Liver (tissue), 9 donors: ENCODE data around the gene HS3ST3B1. TPM values are rescaled to one million over a fixed set of nuclear protein-coding genes. Genes with fewer than 3 reads are reported as not detected.

Source experiments
- DNase-seq: peaks from one replicate; pipeline ENCODE4 v3.0.0-alpha.2; 2017; ENCODE audit warnings: low spot score
- H3K27ac ChIP-seq, 2 donors: one replicate each; pipeline ENCODE4 v1.7.0; 2013; ENCODE audit warnings: inconsistent platforms in 2 of 2, low read length in 2 of 2, control low read depth in 1 of 2, low read depth in 1 of 2, mild to moderate bottlenecking in 1 of 2
- H3K27me3 ChIP-seq, 4 donors: one replicate each; pipeline versions ENCODE4 v1.6.1 to v1.7.0; 2013; ENCODE audit warnings: low read length in 3 of 4, inconsistent platforms in 1 of 4, mild to moderate bottlenecking in 1 of 4, moderate library complexity in 1 of 4; ENCODE audit not compliant: control insufficient read depth in 4 of 4, insufficient read depth in 4 of 4
- H3K36me3 ChIP-seq, 4 donors: one replicate each; pipeline versions ENCODE4 v1.6.1 to v1.7.0; 2013; ENCODE audit warnings: low read length in 3 of 4, mild to moderate bottlenecking in 3 of 4, low read depth in 1 of 4, moderate library complexity in 1 of 4; ENCODE audit not compliant: control insufficient read depth in 4 of 4, insufficient read depth in 3 of 4
- H3K4me1 ChIP-seq, 4 donors: one replicate each; pipeline versions ENCODE4 v1.6.1 to v1.7.0; 2013; ENCODE audit warnings: low read length in 3 of 4, mild to moderate bottlenecking in 3 of 4, moderate library complexity in 1 of 4; ENCODE audit not compliant: control insufficient read depth in 4 of 4, insufficient read depth in 4 of 4
- H3K4me3 ChIP-seq, 3 donors: one replicate each; pipeline versions ENCODE4 v1.6.1 to v1.7.0; 2013; ENCODE audit warnings: low read length in 3 of 3, control low read depth in 1 of 3, low read depth in 1 of 3, mild to moderate bottlenecking in 1 of 3
- H3K9ac ChIP-seq, 2 donors: one replicate each; pipeline ENCODE4 v1.7.0; 2013; ENCODE audit warnings: low read length in 2 of 2, mild to moderate bottlenecking in 2 of 2, moderate library complexity in 2 of 2, control low read depth in 1 of 2, low read depth in 1 of 2
- H3K9me3 ChIP-seq, 4 donors: one replicate each; pipeline versions ENCODE4 v1.6.1 to v1.7.0; 2013; ENCODE audit warnings: low read length in 3 of 4; ENCODE audit not compliant: control insufficient read depth in 4 of 4
- ATF3 ChIP-seq: IDR thresholded peaks from 2 replicates; pipeline ENCODE4 v1.6.1; 2016; ENCODE audit warnings: antibody characterized with exemption
- CTCF ChIP-seq: fragments of 150-350 bp; IDR thresholded peaks from 2 replicates; pipeline ENCODE4 v1.5.1; 2017; ENCODE audit warnings: improper control_type of control experiment, low read depth, low read length; ENCODE audit not compliant: missing input control
- EGR1 ChIP-seq, 2 donors: IDR thresholded peaks; 2 replicates each; pipeline ENCODE4 v1.6.1; 2016 to 2018; ENCODE audit warnings: antibody characterized with exemption in 2 of 2, low read depth in 2 of 2
- FOXA1 ChIP-seq: IDR thresholded peaks from 2 replicates; pipeline ENCODE4 v1.6.1; 2016; ENCODE audit warnings: antibody characterized with exemption
- FOXA2 ChIP-seq: IDR thresholded peaks from 2 replicates; pipeline ENCODE4 v1.6.1; 2016; ENCODE audit warnings: antibody characterized with exemption
- GABPA ChIP-seq, 2 donors: IDR thresholded peaks in 1 of 2; conservative IDR thresholded peaks in 1 of 2; 2 replicates each; pipeline ENCODE4 v1.6.1; 2016; ENCODE audit warnings: antibody characterized with exemption in 2 of 2, mild to moderate bottlenecking in 1 of 2, moderate library complexity in 1 of 2
- HNF4A ChIP-seq, 2 donors: conservative IDR thresholded peaks; 2 replicates each; pipeline ENCODE4 v1.6.1; 2016; ENCODE audit warnings: antibody characterized with exemption in 2 of 2, mild to moderate bottlenecking in 2 of 2
- HNF4G ChIP-seq: IDR thresholded peaks from 2 replicates; pipeline ENCODE4 v1.6.1; 2016; ENCODE audit warnings: antibody characterized with exemption
- JUND ChIP-seq, 2 donors: IDR thresholded peaks; 2 replicates each; pipeline ENCODE4 v1.6.1; 2016; ENCODE audit warnings: antibody characterized with exemption in 2 of 2
- MAX ChIP-seq: IDR thresholded peaks from 2 replicates; pipeline ENCODE4 v1.6.1; 2016; ENCODE audit warnings: antibody characterized with exemption
- RAD21 ChIP-seq, 2 donors: IDR thresholded peaks; 2 replicates each; pipeline ENCODE4 v1.6.1; 2016; ENCODE audit warnings: antibody characterized with exemption in 2 of 2, mild to moderate bottlenecking in 2 of 2
- RXRA ChIP-seq, 2 donors: IDR thresholded peaks; 2 replicates each; pipeline ENCODE4 v1.6.1; 2017 to 2018; ENCODE audit warnings: antibody characterized with exemption in 2 of 2, mild to moderate bottlenecking in 1 of 2
- SP1 ChIP-seq: IDR thresholded peaks from 2 replicates; pipeline ENCODE4 v1.6.1; 2018; ENCODE audit warnings: antibody characterized with exemption, mild to moderate bottlenecking
- TAF1 ChIP-seq: conservative IDR thresholded peaks from 2 replicates; pipeline ENCODE4 v1.6.1; 2016; ENCODE audit warnings: antibody characterized with exemption, mild to moderate bottlenecking
- YY1 ChIP-seq: IDR thresholded peaks from 2 replicates; pipeline ENCODE4 v1.6.1; 2016; ENCODE audit warnings: antibody characterized with exemption, mild to moderate bottlenecking
- ZBTB33 ChIP-seq: IDR thresholded peaks from 2 replicates; pipeline ENCODE4 v1.6.1; 2016; ENCODE audit warnings: antibody characterized with exemption
- WGBS: extraction: QIAGEN DNeasy Blood & Tissue Kit; methylation state at CpG from one replicate; pipeline ENCODE4 v1.1.7; 2013; 5-methylcytosine and 5-hydroxymethylcytosine counted together
- polyA plus RNA-seq, 2 donors: library from polyadenylated mRNA; stranded (reverse) in 1 of 2; unstranded in 1 of 2; fragments of 200-250 nt in 1 of 2; fragments of >200 nt in 1 of 2; fragmentation: Nextera tagmentation in 1 of 2; extraction: Ambion mirVana in 1 of 2; gene quantifications; one replicate each; pipeline versions ENCODE4 v1.2.1 to v1.2.3, GENCODE V29; 2013 to 2015
- total RNA-seq, 2 donors: library from RNA; depleted of rRNA; stranded (reverse); fragments of >200 nt; gene quantifications; one replicate each; pipeline ENCODE4 v1.2.3, GENCODE V29; 2014
- donor health status: healthy.
- donor health status: healthy.
- donor health status: healthy.
- donor health status: healthy.
- donor health status: healthy.

HS3ST3B1 gene
- total and polyA plus RNA-seq, 4 donors: 11.9 to 33.5 (median 22.4) TPM

- no peak for TF ChIP-seq EGR1 (IDR thresholded peaks at IDR 0.05; ENCODE audit: low read depth in 2 of 2)
Observed at GRCh38 chr17:14389681-14390080, 88.8 kb downstream of the HS3ST3B1 start (continued).

GRCh38 chr17:14393723-14394122, 92.8 kb downstream of the HS3ST3B1 start:
- no peaks in the 10 kb centered on the region for H3K9me3 ChIP-seq
- TF ChIP-seq FOXA2: no peak
- no peak for TF ChIP-seq ATF3
- no peak for TF ChIP-seq HNF4A (conservative IDR thresholded peaks at IDR 0.05)
- TF ChIP-seq HNF4G: no peak
- TF ChIP-seq JUND (IDR thresholded peaks at IDR 0.05): no peak
- TF ChIP-seq RAD21 (IDR thresholded peaks at IDR 0.05): no peak
- TF ChIP-seq EGR1 (IDR thresholded peaks at IDR 0.05; ENCODE audit: low read depth in 2 of 2): no peak
- TF ChIP-seq SP1: no peak
- TF ChIP-seq YY1: no peak
- TF ChIP-seq RXRA (IDR thresholded peaks at IDR 0.05): no peak
- no peak for TF ChIP-seq GABPA (IDR thresholded peaks at IDR 0.05 in 1 of 2, conservative IDR thresholded peaks at IDR 0.05 in 1 of 2)
- no peak for TF ChIP-seq MAX
- no peak for TF ChIP-seq ZBTB33
- TF ChIP-seq CTCF: no peak
- TF ChIP-seq FOXA1: no peak
- TF ChIP-seq TAF1: no peak
- DNase-seq: no peak
- no peaks in the 10 kb centered on the region for H3K4me1 ChIP-seq
- no peak overlapping the region for H3K27ac ChIP-seq
- no peak overlapping the region for H3K9ac ChIP-seq
- peaks cover 0 to 4% (median under 1%) of the 10 kb centered on the region in 4 donors for H3K36me3 ChIP-seq
- H3K27me3 ChIP-seq: no peaks in the 10 kb centered on the region
- no peak overlapping the region for H3K4me3 ChIP-seq

- Histone ChIP-seq H3K27me3 (no peaks in the 10 kb centered on the region), H3K27ac (no peak overlapping the region), H3K4me1 (no peaks in the 10 kb centered on the region), H3K9ac (no peak overlapping the region), H3K9me3 (no peaks in the 10 kb centered on the region), H3K4me3 (no peak overlapping the region), H3K36me3 (peaks cover 0 to 4% (median 2%) of the 10 kb centered on the region in 4 donors)
- WGBS: 91% methylated on average over 3 of the region's 3 CpGs
- no peak for TF ChIP-seq SP1
- TF ChIP-seq MAX: no peak
- TF ChIP-seq FOXA2: no peak
- DNase-seq: no peak
Observed at GRCh38 chr17:14395255-14395654, 94.4 kb downstream of the HS3ST3B1 start.
